Measurements from ENCODE around the gene ABCB8.

DNA sequence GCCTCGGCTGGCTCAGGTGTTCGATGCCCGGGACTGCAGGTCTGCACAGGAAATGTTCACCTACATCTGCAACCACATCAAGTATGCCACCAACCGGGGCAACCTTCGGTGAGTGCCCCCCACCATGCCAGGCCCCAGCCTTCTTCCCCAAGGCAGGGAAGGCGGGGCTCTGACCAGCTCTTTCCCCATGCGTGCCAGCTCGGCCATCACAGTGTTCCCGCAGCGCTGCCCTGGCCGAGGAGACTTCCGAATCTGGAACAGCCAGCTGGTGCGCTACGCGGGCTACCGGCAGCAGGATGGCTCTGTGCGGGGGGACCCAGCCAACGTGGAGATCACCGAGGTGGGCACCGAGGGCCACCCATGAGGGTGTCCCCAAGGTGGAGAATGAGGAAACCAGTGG lies 29.9 kb upstream of the ABCB8 start:
- no peak for TF ChIP-seq GABPA (IDR thresholded peaks at IDR 0.05; ENCODE audit: low read depth)
- TF ChIP-seq, protein P1, sequence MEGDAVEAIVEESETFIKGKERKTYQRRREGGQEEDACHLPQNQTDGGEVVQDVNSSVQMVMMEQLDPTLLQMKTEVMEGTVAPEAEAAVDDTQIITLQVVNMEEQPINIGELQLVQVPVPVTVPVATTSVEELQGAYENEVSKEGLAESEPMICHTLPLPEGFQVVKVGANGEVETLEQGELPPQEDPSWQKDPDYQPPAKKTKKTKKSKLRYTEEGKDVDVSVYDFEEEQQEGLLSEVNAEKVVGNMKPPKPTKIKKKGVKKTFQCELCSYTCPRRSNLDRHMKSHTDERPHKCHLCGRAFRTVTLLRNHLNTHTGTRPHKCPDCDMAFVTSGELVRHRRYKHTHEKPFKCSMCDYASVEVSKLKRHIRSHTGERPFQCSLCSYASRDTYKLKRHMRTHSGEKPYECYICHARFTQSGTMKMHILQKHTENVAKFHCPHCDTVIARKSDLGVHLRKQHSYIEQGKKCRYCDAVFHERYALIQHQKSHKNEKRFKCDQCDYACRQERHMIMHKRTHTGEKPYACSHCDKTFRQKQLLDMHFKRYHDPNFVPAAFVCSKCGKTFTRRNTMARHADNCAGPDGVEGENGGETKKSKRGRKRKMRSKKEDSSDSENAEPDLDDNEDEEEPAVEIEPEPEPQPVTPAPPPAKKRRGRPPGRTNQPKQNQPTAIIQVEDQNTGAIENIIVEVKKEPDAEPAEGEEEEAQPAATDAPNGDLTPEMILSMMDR (IDR thresholded peaks at IDR 0.05; ENCODE audit: insufficient read depth, low read length), result no peak
